H1 (cell line): Measurements from ENCODE around the gene COL5A2. TPM values are rescaled to one million over a fixed set of nuclear protein-coding genes. Genes with fewer than 3 reads are reported as not detected.

Source experiments
- CTCF ChIA-PET: fragments of 300-600 bp; sonication (Branson Sonifier 250); formaldehyde crosslinking; loops from one replicate; lab custom pipeline; 2021; ENCODE audit not compliant: partially characterized antibody; lab: Charles Lee
- POLR2A ChIA-PET: fragments of 300-600 bp; sonication (Branson Sonifier 250); formaldehyde crosslinking; loops from one replicate; lab custom pipeline; 2021; ENCODE audit warnings: inconsistent platforms; ENCODE audit not compliant: partially characterized antibody; lab: Charles Lee
- DNase-seq, 2 experiments: peaks; one replicate each; pipeline versions ENCODE4 v3.0.0 to v3.0.0-alpha.2; 2010 to 2022; ENCODE audit warnings: low spot score in 2 of 2, low read depth in 1 of 2, mixed read lengths in 1 of 2
- FAIRE-seq: peaks from 2 replicates; lab custom pipeline; 2011; peaks lifted over from hg19 to GRCh38; lab: Jason Lieb, UNC
- H2AFZ ChIP-seq: 2 replicates; pipeline ENCODE4 v1.8.1; 2012; ENCODE audit warnings: low read length, inconsistent platforms
- H2AK5ac ChIP-seq: 2 replicates; pipeline ENCODE4 v1.6.1; 2013; ENCODE audit warnings: low read depth, low read length
- H2BK120ac ChIP-seq: replicated peaks from 2 replicates; pipeline ENCODE3; 2013; ENCODE audit warnings: low read depth, low read length, inconsistent platforms
- H2BK12ac ChIP-seq: 2 replicates; pipeline ENCODE4 v1.6.1; 2013; ENCODE audit warnings: low read depth, low read length
- H2BK15ac ChIP-seq: 2 replicates; pipeline ENCODE4 v1.6.1; 2013; ENCODE audit warnings: low read length
- H2BK20ac ChIP-seq: 2 replicates; pipeline ENCODE4 v1.6.1; 2013; ENCODE audit warnings: low read length
- H2BK5ac ChIP-seq: 2 replicates; pipeline ENCODE4 v1.6.1; 2013; ENCODE audit warnings: low read depth, low read length
- H3K14ac ChIP-seq: 2 replicates; pipeline ENCODE4 v1.6.1; 2013; ENCODE audit warnings: inconsistent platforms; ENCODE audit not compliant: insufficient read length
- H3K18ac ChIP-seq: 2 replicates; pipeline ENCODE4 v1.6.1; 2013; ENCODE audit warnings: low read length; ENCODE audit errors: extremely low read depth
- H3K23ac ChIP-seq: 2 replicates; pipeline ENCODE4 v1.6.1; 2013; ENCODE audit warnings: inconsistent platforms; ENCODE audit not compliant: insufficient read length
- H3K23me2 ChIP-seq: 2 replicates; pipeline ENCODE4 v1.6.1; 2013; ENCODE audit warnings: low read depth, low read length
- H3K27ac ChIP-seq: 2 replicates; pipeline ENCODE4 v1.6.1; 2011; ENCODE audit warnings: low read depth, low read length, inconsistent platforms
- H3K27me3 ChIP-seq, 4 experiments: replicated peaks in 1 of 4; 1 replicate in 1 of 4; 2 replicates in 3 of 4; pipeline versions ENCODE4 v1.6.1 to v1.8.1; 2011 to 2013; ENCODE audit warnings: low read length in 3 of 4, mild to moderate bottlenecking in 3 of 4, inconsistent platforms in 2 of 4, mixed read lengths in 2 of 4, moderate library complexity in 1 of 4; ENCODE audit not compliant: control insufficient read depth in 3 of 4, insufficient read depth in 3 of 4; ENCODE audit errors: extremely low read depth in 1 of 4
- H3K36me3 ChIP-seq, 4 experiments: 2 replicates each; pipeline versions ENCODE4 v1.6.1 to v1.8.1; 2011 to 2013; ENCODE audit warnings: mild to moderate bottlenecking in 4 of 4, low read length in 3 of 4, moderate library complexity in 2 of 4, control low read depth in 1 of 4, inconsistent platforms in 1 of 4; ENCODE audit not compliant: insufficient read depth in 4 of 4, control insufficient read depth in 2 of 4
- H3K4ac ChIP-seq: replicated peaks from 2 replicates; pipeline ENCODE3; 2013; ENCODE audit warnings: low read length, low read depth, mixed read lengths, inconsistent platforms; ENCODE audit not compliant: insufficient read length
- H3K4me1 ChIP-seq, 4 experiments: replicated peaks in 1 of 4; 1 replicate in 1 of 4; 2 replicates in 3 of 4; pipeline versions ENCODE4 v1.6.1 to v1.8.1; 2011 to 2013; ENCODE audit warnings: low read length in 3 of 4, inconsistent platforms in 2 of 4, mixed read lengths in 1 of 4; ENCODE audit not compliant: insufficient read depth in 4 of 4, control insufficient read depth in 3 of 4
- H3K4me2 ChIP-seq, 2 experiments: 2 replicates each; pipeline versions ENCODE4 v1.6.1 to v1.8.1; 2011 to 2013; ENCODE audit warnings: low read depth in 2 of 2, low read length in 2 of 2, control low read depth in 1 of 2, inconsistent platforms in 1 of 2, mild to moderate bottlenecking in 1 of 2; ENCODE audit not compliant: insufficient read depth in 1 of 2
- H3K4me3 ChIP-seq, 4 experiments: fragments of 200-600, 300-600 bp in 1 of 4; sonication (generic), shearing (Covaris generic), sonication (Bioruptor Twin) in 1 of 4; 2 replicates each; pipeline versions ENCODE4 v1.5.1 to v1.8.1; 2011 to 2016; ENCODE audit warnings: low read length in 4 of 4, low read depth in 3 of 4, control low read depth in 2 of 4, inconsistent platforms in 2 of 4, mild to moderate bottlenecking in 2 of 4, mixed read lengths in 1 of 4, moderate library complexity in 1 of 4; ENCODE audit not compliant: insufficient read depth in 2 of 4; ENCODE audit errors: extremely low read depth in 1 of 4
- H3K56ac ChIP-seq: replicated peaks from 2 replicates; pipeline ENCODE3; 2013; ENCODE audit warnings: low read depth, mild to moderate bottlenecking, mixed read lengths, low read length, inconsistent platforms; ENCODE audit not compliant: insufficient read length
- H3K79me1 ChIP-seq: 2 replicates; pipeline ENCODE4 v1.6.1; 2013; ENCODE audit warnings: low read depth, low read length, control low read depth
- H3K79me2 ChIP-seq, 2 experiments: 2 replicates each; pipeline versions ENCODE4 v1.6.1 to v1.8.1; 2012 to 2013; ENCODE audit warnings: low read length in 2 of 2, mild to moderate bottlenecking in 2 of 2, inconsistent platforms in 1 of 2; ENCODE audit not compliant: insufficient read depth in 2 of 2, control insufficient read depth in 1 of 2
- H3K9ac ChIP-seq, 4 experiments: replicated peaks in 1 of 4; 1 replicate in 1 of 4; 2 replicates in 3 of 4; pipeline versions ENCODE4 v1.6.1 to v1.8.1; 2011 to 2013; ENCODE audit warnings: low read depth in 3 of 4, low read length in 3 of 4, control low read depth in 2 of 4, mild to moderate bottlenecking in 2 of 4, moderate library complexity in 2 of 4, inconsistent platforms in 1 of 4; ENCODE audit errors: extremely low read depth in 1 of 4
- H3K9me3 ChIP-seq, 2 experiments: 2 replicates each; pipeline versions ENCODE4 v1.6.1 to v1.8.1; 2012 to 2013; ENCODE audit warnings: mild to moderate bottlenecking in 2 of 2, moderate library complexity in 2 of 2, control low read depth in 1 of 2, inconsistent platforms in 1 of 2, low read depth in 1 of 2, low read length in 1 of 2, mixed read lengths in 1 of 2; ENCODE audit not compliant: insufficient read depth in 2 of 2
- H4K20me1 ChIP-seq, 2 experiments: replicated peaks in 1 of 2; 2 replicates each; pipeline versions ENCODE3 to v1.8.1; 2011 to 2013; ENCODE audit warnings: inconsistent platforms in 2 of 2, low read length in 2 of 2, mild to moderate bottlenecking in 1 of 2; ENCODE audit not compliant: insufficient read depth in 2 of 2, control insufficient read depth in 1 of 2
- H4K5ac ChIP-seq: 2 replicates; pipeline ENCODE4 v1.6.1; 2013; ENCODE audit warnings: low read length, low read depth, mixed read lengths, inconsistent platforms; ENCODE audit not compliant: insufficient read length
- H4K8ac ChIP-seq: 2 replicates; pipeline ENCODE4 v1.8.0; 2013; ENCODE audit warnings: mild to moderate bottlenecking, moderate library complexity, low read length, inconsistent platforms; ENCODE audit not compliant: insufficient read depth; ENCODE audit errors: extremely low read depth
- H4K91ac ChIP-seq: replicated peaks from 2 replicates; pipeline ENCODE3; 2013; ENCODE audit warnings: low read length, mixed read lengths, inconsistent platforms; ENCODE audit not compliant: insufficient read length
- ATF3 ChIP-seq: IDR thresholded peaks from 2 replicates; pipeline ENCODE4 v1.6.1; 2011; ENCODE audit warnings: low read depth, mild to moderate bottlenecking, low read length; ENCODE audit not compliant: insufficient read depth
- BRCA1 ChIP-seq: IDR thresholded peaks from 2 replicates; pipeline ENCODE4 v1.6.1; 2012; ENCODE audit warnings: low read depth, low read length, improper control_type of control experiment
- CHD2 ChIP-seq: IDR thresholded peaks from 2 replicates; pipeline ENCODE4 v1.6.1; 2012; ENCODE audit warnings: low read length, improper control_type of control experiment
- CREB1 ChIP-seq: IDR thresholded peaks from 2 replicates; pipeline ENCODE4 v1.6.1; 2012; ENCODE audit warnings: inconsistent platforms
- EP300 ChIP-seq, 2 experiments: IDR thresholded peaks; 1 replicate in 1 of 2; 2 replicates in 1 of 2; pipeline ENCODE4 v1.6.1; 2011 to 2012; ENCODE audit warnings: low read depth in 2 of 2, low read length in 2 of 2, mild to moderate bottlenecking in 2 of 2, borderline replicate concordance in 1 of 2, inconsistent platforms in 1 of 2, moderate library complexity in 1 of 2
- SIN3A ChIP-seq, 2 experiments: IDR thresholded peaks in 1 of 2; conservative IDR thresholded peaks in 1 of 2; 2 replicates each; pipeline ENCODE4 v1.6.1; 2011 to 2012; ENCODE audit warnings: low read length in 2 of 2, improper control_type of control experiment in 1 of 2, low read depth in 1 of 2, mild to moderate bottlenecking in 1 of 2
- SIX5 ChIP-seq: IDR thresholded peaks from 2 replicates; pipeline ENCODE4 v1.6.1; 2011; ENCODE audit warnings: mild to moderate bottlenecking, low read depth, low read length
- SRF ChIP-seq: IDR thresholded peaks from 2 replicates; pipeline ENCODE4 v1.6.1; 2011; ENCODE audit warnings: mild to moderate bottlenecking, low read depth, low read length, moderate library complexity
- WGBS, 2 experiments: shearing (Covaris generic) in 1 of 2; methylation state at CpG; one replicate each; pipeline versions ENCODE4 v1.1.6 to v1.1.7; 2013 to 2015; ENCODE audit warnings: low lambda C conversion rate in 2 of 2, mixed read lengths in 2 of 2, inconsistent platforms in 1 of 2, low coverage in 1 of 2, missing lambda C conversion rate in 1 of 2; ENCODE audit not compliant: insufficient replicate concordance in 2 of 2, insufficient coverage in 1 of 2, insufficient read length in 1 of 2; ENCODE audit errors: extremely low coverage in 1 of 2, missing lambda C conversion rate in 1 of 2; 5-methylcytosine and 5-hydroxymethylcytosine counted together
- polyA plus RNA-seq, 7 experiments: library from polyadenylated mRNA; depleted of rRNA in 3 of 7; stranded (reverse) in 5 of 7; unstranded in 2 of 7; fragments of >200 nt in 5 of 7; fragments of 200-250 nt in 2 of 7; gene quantifications; 1 replicate in 5 of 7; 2 replicates in 1 of 7; 4 replicates in 1 of 7; pipeline versions ENCODE4 v1.2.1 to v1.2.3, GENCODE V29; 2011 to 2013; ENCODE audit warnings: missing spikeins in 2 of 7, mixed read lengths in 2 of 7
- total RNA-seq: library from RNA; stranded (reverse); fragmentation: NEBNext Ultra II Directional; extraction: Animal tissue kit (Norgen Biotek cat#: 25700); gene quantifications from 2 replicates; pipeline ENCODE4 v1.2.1, GENCODE V29; 2021

COL5A2 gene
- total and polyA plus RNA-seq, 2 of the 8 experiments (the other 6 are each of a cell fraction or from before 2014, with no cell fraction given): 4.7 to 24.2 TPM

DNA sequence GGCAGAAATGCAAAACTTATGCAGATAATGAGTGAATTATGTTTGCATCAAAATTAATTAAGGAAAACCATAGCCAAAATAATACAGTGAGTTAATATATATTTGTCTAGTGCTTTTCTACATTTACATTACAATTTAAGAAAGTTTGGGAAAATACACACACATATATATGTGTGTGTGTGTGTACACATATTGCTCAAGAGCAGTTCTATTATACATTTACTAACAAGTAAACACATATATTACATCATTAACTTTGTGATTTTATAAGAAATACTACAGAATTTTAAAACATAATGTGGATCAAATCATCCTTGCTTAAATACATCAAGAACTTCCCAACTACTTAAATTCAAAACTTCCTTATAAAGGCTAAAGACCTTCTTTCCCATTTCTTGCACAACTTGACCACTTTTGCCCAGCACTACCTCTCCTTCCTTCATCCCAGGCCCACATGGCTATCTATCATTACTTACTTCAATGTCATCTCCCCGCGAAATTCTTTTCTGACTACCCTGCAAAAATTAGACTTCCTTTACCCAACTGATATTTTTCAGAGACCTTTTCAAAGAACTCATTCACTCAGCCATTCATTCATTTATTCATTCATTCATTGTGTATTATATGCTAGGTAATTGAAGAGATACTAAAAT, 68.4 kb downstream of the COL5A2 start:
- H3K4ac ChIP-seq: no peak overlapping the region
- CTCF ChIA-PET: interaction anchor here (2.2 kb wide), 1 partner anchor 32 kb away, joined by 6 read pairs; no protein-coding TSS in a partner anchor
- H2BK20ac ChIP-seq: no peak overlapping the region
- no peak overlapping the region for H3K18ac ChIP-seq
- no peaks in the 10 kb centered on the region for H3K27me3 ChIP-seq
- H4K5ac ChIP-seq: no peak overlapping the region
- FAIRE-seq (no peak), DNase-seq (no peak)
- no peak overlapping the region for H3K4me3 ChIP-seq
- H2BK5ac ChIP-seq: no peak overlapping the region
- H3K79me2 ChIP-seq: no peaks in the 10 kb centered on the region
- H3K27ac ChIP-seq: no peak overlapping the region
- H3K36me3 ChIP-seq: no peaks in the 10 kb centered on the region
- no peak overlapping the region for H2AK5ac ChIP-seq
- no peaks in the 10 kb centered on the region for H3K79me1 ChIP-seq
- no peaks in the 10 kb centered on the region for H3K23me2 ChIP-seq
- H2AFZ ChIP-seq: no peak overlapping the region
- no peak overlapping the region for H3K4me2 ChIP-seq
- no peak overlapping the region for H4K8ac ChIP-seq
- H3K4me1 ChIP-seq: no peaks in the 10 kb centered on the region
- H2BK120ac ChIP-seq: no peak overlapping the region
- POLR2A ChIA-PET: no interaction called here
- H2BK15ac ChIP-seq: no peak overlapping the region
- WGBS, 2 experiments: 95% methylated on average over 2 of the region's 2 CpGs; no CpG with 5 or more reads in 1 of the 2 experiments
- no peak overlapping the region for H4K91ac ChIP-seq
- no peak overlapping the region for H3K23ac ChIP-seq
- no peak overlapping the region for H3K14ac ChIP-seq
- no peak overlapping the region for H2BK12ac ChIP-seq
- no peak overlapping the region for H3K56ac ChIP-seq
- no peaks in the 10 kb centered on the region for H3K9me3 ChIP-seq
- TF ChIP-seq EP300 (IDR thresholded peaks at IDR 0.05; ENCODE audit: borderline replicate concordance in 1 of 2, low read depth in 2 of 2, low read length in 2 of 2) (no peak), ATF3 (no peak), BRCA1 (no peak), CHD2 (no peak), SRF (no peak), SIX5 (no peak), SIN3A (conservative IDR thresholded peaks at IDR 0.05 in 1 of 2, IDR thresholded peaks at IDR 0.05 in 1 of 2; ENCODE audit: low read depth in 1 of 2, low read length in 2 of 2) (no peak), CREB1 (no peak)
- H3K9ac ChIP-seq: no peak overlapping the region
- no peaks in the 10 kb centered on the region for H4K20me1 ChIP-seq
